GM20431 (cell line): ENCODE data around the gene ODC1.
"Not testable (repeated sequence)": the region's sequence is repeated elsewhere in the genome, so short reads cannot be mapped to it uniquely, and the experiment has no call there.

ENCODE experiments used
- in situ Hi-C: fragments of 300-500 bp; cut with MseI, MboI; formaldehyde crosslinking; loops from one replicate; pipeline ENCODE4 v1.15.0; 2020; ENCODE audit warnings: low sequenced_read_pairs; ENCODE audit not compliant: unreplicated experiment

ODC1 gene

DNA sequence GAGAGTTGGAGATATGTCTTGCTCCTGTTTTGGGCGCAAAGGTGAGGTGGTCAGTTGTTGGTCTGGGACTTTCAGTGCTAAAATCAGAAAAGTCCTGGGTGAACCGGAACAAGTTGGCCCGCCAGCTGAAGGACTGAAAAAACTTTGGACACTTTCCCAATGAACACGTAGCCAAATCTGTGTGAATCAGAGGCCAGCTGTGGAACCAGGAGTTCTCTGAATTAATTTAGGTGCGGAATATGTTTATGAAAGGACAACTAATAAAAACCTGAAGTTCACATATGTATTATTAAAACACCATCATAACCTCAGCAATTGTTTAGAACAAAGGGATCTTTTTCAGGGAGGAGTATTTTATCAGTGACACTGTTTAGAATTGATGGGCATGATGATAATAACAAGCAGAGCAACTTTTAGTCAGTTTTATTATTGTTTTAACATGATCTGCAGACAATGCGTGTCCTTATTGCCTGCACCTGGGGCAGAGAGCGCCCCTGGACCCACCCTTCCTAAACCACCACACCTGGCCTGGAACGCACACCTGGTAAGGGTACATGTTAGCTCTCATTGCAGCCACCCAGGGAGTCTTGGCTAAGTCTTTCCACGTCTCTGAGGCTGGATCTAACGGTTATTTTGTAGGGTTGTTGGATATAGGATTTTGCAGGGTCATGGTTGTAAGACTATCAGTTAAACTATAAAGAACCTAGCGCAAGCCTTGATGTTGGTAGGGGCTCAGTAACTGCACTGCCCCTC lies 9.9 kb upstream of the ODC1 start:
- in situ Hi-C loops, result no loop called here

DNA sequence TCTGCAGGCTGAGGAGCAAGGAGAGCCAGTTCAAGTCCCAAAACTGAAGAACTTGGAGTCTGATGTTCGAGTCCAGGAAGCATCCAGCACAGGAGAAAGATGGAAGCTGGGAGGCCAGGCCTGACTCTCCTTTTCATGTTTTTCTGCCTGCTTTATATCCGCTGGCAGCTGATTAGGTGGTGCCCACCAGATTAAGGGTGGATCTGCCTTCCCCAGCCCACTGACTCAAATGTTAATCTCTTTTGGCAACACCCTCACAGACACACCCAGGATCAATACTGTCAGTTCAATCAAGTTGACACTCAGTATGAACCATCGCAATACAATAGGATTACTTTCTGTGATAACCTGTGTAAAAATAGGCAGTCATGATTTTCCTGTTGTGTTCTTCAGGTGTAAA lies 9.1 kb upstream of the ODC1 start:
- in situ Hi-C loops, result not testable (repeated sequence)

DNA sequence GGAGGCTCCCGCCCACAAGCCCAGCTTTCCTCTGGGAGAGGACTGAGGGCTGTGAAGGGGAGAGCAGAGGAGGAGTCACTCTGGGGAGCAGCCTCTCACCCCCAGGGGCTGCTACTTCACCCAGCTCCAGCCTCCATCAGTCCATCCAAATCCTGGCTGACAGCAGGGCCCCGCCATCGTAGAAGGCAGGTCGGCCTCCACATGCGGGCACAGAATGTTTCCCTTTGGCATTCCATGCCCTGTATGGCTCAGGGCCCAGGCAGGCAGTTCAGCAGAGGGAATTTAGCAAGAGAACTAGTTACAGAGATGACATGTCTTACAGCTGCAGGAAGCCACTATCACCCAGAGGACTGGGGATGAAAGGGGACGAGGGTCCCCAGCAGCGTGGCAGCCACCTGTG lies 6.4 kb upstream of the ODC1 start:
- in situ Hi-C loops, result no loop called here

DNA sequence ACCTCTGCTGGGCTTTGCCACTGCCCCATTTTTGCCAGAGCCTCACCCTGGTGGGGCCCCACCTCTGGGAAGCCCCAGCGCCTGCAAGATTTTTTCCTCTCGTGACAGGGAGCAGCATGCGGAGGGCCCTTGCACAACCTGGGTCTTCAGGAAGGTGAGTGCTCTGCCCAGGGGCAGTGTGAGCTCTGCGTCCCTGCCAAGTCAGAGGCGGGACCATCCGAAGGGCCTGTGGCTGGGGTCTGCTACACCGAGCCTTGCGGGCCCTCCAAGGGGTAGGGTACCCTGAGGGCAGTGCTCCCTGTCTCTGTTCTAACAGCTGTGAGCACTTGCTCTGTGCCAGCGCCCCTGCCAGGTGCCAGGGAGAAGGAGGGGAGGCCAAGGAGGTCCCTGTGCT lies 5.8 kb upstream of the ODC1 start:
- in situ Hi-C loops, result no loop called here

DNA sequence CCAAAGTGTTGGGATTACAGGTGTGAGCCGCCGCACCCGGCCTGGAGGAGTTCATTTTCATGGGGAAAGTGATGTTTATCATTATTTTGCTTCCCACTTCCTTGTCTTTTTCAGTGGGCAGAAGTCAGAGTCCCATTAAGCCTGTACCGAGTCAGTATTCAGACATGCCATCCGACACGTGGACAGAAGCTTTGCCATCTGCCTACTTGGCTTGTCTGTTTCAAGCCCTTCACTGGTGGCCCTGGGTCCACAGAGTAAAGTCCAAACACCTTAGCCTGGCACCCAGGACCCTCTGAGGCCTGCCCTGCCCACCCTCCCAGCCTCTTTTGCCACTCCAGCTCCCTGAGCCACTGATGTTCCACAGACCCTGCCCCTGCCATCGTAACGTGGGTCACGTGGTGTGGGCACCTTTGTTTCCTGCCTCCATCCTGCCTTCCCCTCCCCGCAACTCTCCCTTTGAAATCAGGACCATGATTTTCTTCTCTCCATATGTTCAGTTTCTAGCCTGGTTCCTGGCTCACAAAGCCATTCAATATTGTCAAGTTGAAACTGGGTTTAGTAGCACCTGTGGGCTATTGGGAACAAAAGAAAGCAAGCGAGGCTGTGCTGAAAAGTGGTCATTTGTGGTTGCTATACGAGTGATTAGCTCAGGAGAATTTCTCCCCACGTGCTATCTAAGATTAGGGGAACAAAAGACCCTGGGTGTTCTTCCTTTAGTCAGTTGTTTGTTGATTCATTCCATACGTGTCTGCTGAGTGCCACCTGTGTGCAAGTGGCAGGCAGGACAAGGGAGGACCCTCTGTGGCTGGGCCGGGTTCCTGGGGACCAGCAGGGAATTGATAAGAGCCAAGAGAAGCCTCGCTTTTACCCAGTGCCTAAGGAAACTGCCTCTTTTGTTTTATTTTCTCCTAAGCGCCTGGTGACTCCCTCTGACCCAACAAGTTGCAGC lies 5.1 kb upstream of the ODC1 start:
- in situ Hi-C loops, result no loop called here

DNA sequence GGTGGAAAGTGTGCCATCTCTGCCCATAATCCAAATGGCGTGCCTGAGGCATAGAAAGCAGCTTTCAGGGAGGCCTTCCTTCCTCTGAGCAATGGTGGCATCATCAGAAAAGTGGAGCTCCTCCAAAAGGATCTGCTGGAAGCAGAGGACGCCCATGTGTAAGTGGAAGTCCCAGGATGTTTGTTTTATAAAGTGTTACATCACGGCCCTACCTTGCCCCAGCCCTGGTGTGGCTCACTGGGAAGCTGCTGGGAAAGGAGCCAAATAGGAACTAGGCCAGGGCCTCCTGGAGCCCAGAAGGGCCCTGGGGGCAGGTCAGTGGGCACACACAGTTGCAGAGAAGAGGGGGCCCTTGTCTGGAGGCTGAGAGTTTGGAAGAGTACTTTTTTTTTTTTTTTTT lies 4.2 kb upstream of the ODC1 start:
- in situ Hi-C loops, result no loop called here

DNA sequence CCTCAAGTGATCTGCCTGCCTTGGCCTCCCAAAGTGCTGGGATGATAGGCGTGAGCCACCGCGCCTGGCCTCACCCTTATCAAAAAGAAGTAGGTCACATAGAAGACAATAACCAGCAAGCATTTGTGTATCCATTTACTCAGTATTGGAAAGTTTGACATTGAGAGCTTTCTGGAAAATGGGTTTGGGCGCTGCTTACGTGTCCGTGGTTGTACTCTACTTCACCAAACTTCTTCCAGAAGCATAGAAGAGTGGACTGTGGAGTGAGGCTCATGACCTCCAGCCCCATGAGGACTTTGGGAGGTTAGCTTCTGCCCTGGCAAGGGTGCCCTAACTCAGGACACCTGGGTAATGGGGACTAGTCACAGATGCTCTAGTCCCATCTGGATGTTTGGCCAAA lies 3.7 kb upstream of the ODC1 start:
- in situ Hi-C loops, result no loop called here

DNA sequence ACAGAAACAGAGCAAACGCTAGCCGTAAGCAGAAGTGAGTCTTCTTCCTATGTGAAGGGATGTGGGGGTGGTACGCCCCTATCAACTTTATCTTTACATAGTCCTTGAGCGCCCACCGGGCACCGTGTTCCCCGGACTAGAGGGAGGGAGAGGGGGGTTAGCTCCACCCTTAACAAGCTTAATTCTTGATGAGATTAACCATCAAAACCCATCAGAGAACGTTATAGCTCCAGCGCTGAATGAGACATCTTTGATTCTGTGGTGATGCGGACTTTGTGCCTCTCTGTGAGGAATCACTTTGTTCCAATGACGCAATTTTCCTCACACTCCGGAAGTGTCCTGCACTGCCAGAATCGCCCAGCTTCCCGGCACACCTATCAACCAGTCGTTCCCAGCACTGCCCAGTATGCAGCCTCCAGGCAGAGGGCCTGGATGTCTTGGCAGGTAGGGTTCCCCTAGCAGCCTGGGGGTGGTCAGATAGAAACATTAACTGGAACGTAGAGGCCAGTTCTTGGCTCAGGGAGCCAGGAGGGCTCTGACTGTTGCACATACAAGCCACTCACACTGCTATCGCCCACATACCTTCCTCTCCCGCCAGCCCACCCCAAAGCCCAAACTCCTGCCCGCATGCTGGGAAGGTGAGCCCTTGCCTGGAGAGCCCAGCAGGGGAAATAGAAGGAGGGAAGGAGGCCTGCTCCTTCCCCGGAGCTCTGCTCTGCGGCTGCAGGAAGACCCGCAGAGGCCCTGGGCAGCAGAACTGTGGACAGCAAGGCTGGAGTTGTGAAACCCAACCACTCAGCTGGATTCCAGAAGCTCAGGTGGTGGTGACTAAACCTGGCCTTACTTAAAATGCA lies 1.9 kb upstream of the ODC1 start:
- in situ Hi-C loops, result loop anchor here (10.0 kb wide), 1 partner anchor 315 kb away; no protein-coding TSS in a partner anchor

DNA sequence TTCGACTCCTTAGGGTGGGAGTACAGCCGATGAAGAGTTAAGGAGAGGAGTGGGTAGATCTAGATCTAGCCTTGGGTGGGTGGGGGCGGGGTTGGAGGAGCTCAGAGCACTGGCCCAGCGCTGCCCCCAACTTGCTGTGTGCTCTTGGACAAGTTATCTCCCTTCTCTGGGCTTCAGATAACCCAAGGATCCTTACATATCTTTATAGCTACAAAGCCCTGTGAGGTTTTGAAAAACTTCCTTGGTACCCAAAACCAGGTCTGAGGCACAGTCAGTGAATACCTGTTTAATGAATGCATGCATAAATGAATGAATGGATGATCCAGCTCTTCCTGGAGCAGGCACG lies 1.3 kb upstream of the ODC1 start:
- in situ Hi-C loops, result loop anchor here (10.0 kb wide), 1 partner anchor 315 kb away; no protein-coding TSS in a partner anchor

DNA sequence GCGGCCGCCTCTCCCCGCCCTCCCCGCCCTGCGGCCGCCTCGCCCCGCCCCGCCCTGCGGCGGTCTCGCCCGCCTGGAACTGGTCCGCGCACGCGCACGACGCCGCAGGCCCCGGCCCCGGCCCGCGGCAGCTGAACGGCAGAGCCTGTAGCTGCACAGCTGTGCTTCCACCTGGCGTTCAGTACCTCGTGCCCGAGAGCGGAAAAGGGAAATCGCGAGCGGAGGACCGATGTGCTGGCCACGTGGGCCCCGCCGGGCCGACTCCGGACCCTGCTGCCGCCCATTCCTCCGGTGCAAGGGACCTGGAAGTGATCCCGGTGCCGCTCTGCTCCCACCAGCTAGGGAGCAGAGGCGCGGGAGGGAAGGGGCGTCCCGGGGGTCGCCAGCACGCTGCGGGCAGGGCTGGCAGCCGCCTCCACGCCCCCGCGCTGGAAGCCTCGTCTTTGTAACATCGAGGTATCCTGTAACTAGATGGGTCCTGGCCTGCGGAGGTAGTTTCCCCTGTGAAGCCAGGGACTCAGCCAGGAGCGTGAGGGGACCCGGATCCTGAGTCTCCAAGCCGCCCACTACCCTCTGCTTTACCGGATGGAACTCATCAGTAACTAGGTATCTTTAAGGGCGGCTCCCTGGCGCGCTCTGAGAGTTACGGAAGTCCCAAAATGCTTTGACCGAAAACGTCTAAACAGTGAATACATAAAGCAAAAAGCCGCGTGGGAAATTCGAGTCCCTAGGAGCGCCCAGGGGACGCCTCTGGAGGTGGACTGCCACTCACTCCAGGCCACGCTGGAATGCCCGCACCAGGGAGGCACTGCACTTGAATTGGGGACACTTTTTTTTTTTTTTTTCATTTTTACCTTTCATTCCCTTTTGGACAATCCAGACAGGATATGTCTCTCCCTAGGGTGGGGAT lies 704 bp upstream of the ODC1 start:
- in situ Hi-C loops, result loop anchor here (10.0 kb wide), 1 partner anchor 314 kb away; no protein-coding TSS in a partner anchor

DNA sequence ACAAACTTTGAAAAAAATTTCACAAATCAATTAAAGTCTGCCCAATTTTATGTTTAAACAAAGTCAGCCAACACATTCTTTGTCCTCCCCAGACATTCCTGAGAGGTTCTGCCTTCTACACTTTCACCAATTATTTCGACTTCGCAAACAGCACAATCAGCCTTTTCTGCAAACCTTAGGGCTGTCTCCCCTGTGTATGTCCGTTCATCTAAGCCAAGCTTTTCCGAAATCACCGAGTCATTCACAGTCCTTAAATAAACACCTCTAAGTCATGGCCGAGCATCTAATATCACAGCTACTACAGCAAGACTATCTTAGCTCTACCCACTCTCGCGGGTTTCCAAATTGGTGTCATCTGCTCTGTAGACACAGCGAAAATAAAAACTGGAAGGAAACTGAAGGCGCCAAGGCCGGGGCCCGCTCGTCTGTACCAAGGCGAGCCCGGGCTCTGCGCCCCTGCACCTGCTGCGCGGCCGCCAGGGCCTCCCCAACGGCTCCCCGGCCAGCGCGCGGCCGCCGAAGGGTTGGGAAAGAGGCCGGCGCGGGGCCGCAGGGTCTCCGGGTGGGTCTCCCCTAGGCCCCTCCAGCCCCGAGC lies 730 bp downstream of the ODC1 start:
- in situ Hi-C loops, result loop anchor here (10.0 kb wide), 1 partner anchor 313 kb away; no protein-coding TSS in a partner anchor

DNA sequence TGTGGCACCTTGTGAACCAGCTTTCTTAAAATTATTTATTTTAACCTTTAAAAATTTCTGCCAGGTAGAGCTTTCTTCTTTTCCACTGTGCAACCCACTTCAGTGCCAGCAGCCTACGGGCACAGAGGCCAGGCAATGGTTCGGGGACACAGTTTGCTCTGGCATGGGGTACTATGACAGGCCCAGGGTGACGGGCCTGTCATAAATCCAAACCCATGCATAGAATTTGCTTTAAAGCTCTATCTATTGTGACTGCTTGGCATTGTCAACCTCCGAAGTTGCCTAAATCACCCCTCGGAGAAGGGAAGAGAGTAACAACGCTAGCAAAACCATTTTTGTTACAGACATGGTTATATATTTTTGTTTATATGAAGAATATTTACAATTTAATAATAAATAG lies 1.5 kb downstream of the ODC1 start:
- in situ Hi-C loops, result loop anchor here (10.0 kb wide), 1 partner anchor 312 kb away; no protein-coding TSS in a partner anchor

DNA sequence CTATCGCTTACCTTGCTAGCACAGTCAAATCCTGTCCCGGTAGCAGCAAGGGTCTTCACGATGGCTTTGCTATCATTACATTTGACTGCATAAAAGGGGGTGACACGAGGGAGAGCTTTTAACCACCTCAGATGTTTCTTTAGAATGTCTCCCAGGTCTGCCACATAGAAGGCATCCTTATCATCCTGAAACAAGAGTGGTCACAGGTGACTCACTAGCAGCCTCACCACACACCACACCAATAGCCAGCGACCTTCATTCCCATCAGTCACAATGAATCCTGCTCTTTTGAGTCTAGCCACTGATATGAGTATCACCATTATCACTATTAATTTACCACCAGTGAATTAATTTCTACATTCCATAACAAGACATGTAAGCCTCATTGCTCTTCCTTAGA lies 3.7 kb downstream of the ODC1 start:
- in situ Hi-C loops, result loop anchor here (10.0 kb wide), 1 partner anchor 310 kb away; no protein-coding TSS in a partner anchor

DNA sequence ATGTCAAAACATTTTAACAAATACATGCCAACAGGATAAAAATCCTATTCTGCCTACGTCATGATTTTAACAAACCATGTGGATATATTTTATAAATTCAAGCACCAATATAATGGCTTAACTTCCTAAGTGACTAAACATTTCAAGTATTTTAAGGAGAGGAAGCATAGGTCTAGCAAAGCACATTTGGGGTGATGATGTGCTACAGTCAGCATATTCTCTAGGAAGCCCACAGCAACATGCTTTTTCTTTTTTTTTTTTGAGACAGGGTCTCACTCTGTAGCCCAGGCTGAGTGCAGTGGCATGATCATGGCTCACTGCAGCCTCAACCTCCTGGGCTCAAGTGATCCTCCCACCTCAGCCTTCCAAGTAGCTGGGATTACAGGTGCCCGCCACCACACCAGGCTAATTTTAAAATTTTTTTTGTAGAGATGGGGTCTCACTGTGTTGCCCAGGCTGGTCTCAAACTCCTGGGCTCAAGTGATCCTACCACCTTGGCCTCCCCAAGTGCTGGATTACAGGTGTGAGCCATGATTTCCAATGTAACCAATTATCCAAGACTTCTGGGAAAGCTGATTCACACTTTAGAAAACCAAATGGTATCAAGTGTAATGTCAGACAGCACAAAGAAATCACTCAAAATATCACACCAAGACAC lies 5.5 kb downstream of the ODC1 start:
- in situ Hi-C loops, result loop anchor here (10.0 kb wide), 1 partner anchor 308 kb away; no protein-coding TSS in a partner anchor

DNA sequence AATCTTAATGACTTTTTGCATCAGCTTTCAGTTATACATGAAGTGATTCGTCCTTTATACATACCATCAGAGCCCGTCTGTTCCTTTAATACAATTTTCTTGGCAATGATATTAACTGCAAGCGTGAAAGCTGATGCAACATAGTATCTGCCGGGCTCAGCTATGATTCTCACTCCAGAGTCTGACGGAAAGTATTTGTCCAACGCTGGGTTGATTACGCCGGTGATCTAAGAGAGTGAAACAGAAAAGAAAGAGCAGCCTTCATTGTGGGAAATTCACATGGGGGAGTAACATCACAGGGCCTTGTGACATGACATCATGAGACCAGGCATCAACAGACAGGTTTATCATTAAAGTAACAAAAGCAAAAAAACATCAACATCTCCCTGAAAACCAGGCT lies 6.2 kb downstream of the ODC1 start:
- in situ Hi-C loops, result loop anchor here (10.0 kb wide), 1 partner anchor 307 kb away; no protein-coding TSS in a partner anchor

DNA sequence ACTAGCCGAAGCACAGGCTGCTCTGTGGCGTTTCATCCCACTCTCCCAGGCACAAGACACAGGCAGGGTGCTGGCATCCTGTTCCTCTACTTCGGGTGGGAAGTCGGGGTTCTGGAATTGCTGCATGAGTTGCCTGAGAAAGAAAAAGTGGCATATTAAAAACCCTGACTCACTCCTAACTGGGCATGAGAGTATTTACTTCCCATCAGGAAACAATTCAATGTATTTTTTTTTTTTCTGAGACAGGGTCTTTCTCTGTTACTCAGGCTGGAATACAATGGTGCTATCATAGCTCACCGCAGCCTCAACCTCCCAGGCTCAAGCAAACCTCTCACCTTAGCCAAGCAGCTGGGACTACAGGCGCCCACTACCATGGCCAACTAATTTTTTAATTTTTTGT lies 7.4 kb downstream of the ODC1 start:
- in situ Hi-C loops, result loop anchor here (10.0 kb wide), 1 partner anchor 306 kb away; no protein-coding TSS in a partner anchor

DNA sequence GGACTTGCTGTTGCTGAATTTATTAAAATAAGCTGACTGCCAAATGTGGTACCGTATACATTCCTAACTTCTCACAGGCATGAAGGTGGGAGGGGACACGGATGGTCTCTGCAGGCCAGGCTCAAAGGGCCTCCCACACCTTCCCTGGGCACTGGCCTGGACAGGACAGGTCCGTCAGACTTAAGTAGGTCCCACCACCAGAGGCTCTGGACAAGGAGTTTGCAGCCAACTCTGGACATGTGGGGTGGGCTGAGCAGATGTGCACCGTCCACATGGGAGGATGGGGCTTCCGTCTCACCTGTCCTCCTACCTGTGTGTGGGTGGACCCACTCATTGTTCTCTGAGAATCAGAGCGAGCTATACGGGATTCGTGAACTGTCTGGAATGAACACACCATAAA lies 8.2 kb downstream of the ODC1 start:
- in situ Hi-C loops, result loop anchor here (10.0 kb wide), 1 partner anchor 305 kb away; no protein-coding TSS in a partner anchor
